HG02623 (cell line): ENCODE measurements around the gene PHKB.
"Not testable (repeated sequence)": the region's sequence is repeated elsewhere in the genome, so short reads cannot be mapped to it uniquely, and the experiment has no call there.

ENCODE experiments used
- ATAC-seq: cut with Tn5 transposase; IDR thresholded peaks from one replicate; pipeline ENCODE4 v1.9.1; 2021; ENCODE audit warnings: moderate library complexity; ENCODE audit not compliant: unreplicated experiment

Gene PHKB

GRCh38 chr16:47460711-47461597 is at the start of gene PHKB, which contains the start of gene ITFG1:
Gene PHKB, plus strand, starts transcription at chr16:47461331. Its CDS starts 20 bp downstream, at chr16:47461351.
Gene ITFG1, minus strand, starts transcription at chr16:47461063. Its CDS starts 18 bp downstream, at chr16:47461045.
- peak; percentile 75 for ATAC-seq

GRCh38 chr16:47413041-47413440 is 48.1 kb upstream of the PHKB start:
- no peak for ATAC-seq

- ATAC-seq, result no peak
Observed at GRCh38 chr16:47416869-47417268, 44.3 kb upstream of the PHKB start.

GRCh38 chr16:47424846-47425245 is 36.3 kb upstream of the PHKB start:
- ATAC-seq, result no peak

DNA sequence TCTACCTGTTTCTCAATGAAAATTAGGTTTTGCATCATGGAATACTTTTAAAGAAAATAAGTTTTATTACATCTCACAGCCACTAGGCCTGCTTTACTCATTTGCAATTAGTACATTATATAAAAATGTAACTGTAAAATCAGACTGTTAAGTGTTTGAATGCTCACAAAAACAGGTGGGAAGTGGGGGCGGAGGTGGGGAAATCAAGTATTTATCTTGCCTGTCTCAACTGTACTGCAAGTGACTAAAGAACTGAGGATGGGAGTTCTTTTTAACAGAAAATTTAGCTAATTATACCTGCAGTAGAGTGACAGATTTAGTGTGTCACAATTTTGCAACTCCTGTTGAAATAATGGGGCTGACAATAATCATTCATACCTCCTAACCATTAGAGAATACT is 34.3 kb upstream of the PHKB start:
- no peak for ATAC-seq

DNA sequence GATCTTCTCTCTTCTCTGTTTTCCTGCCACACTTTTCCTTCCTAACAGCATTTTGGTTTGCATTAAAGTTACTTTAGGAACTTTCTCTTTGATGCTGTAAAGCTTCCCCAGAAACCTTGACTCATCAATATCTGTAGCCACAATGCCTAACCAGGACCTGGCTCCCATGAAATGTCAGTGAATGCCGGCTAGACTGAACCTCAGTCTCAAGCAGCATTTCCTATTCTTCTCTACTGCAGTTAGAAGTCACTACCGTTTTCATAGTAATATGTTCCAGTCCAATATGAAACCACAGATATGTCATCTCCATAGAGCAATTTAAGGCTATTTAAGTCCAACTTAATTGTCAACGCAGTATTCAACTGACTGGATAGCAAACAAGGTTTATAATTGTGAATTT is 29.2 kb upstream of the PHKB start:
- ATAC-seq, result no peak

DNA sequence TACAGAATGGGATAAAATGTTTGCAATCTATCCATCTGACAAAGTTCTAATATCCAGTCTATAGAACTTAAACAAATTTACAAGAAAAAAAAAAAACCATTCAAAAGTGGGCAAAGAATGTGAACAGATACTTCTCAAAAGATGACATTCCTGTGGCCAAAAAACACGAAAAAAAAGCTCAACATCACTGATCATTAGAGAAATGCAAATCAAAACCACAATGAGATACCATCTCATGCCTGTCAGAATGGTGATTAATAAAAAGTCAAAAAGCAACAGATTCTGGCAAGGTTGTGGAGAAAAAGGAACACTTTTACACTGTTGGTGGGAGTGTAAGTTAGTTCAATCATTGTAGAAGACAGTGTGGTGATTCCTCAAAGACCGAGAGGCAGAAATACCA is 26.9 kb upstream of the PHKB start:
- not testable (repeated sequence) for ATAC-seq

GRCh38 chr16:47440066-47440465 is 21.1 kb upstream of the PHKB start:
- not testable (repeated sequence) for ATAC-seq

- not testable (repeated sequence) for ATAC-seq
Observed at GRCh38 chr16:47442884-47443283, 18.2 kb upstream of the PHKB start.

GRCh38 chr16:47446431-47446830 is 14.7 kb upstream of the PHKB start:
- ATAC-seq, result no peak

- ATAC-seq, result no peak
Observed at GRCh38 chr16:47448830-47449575, 12.1 kb upstream of the PHKB start.

GRCh38 chr16:47449788-47450187 is 11.3 kb upstream of the PHKB start:
- ATAC-seq, result no peak

GRCh38 chr16:47458331-47458730 is 2.8 kb upstream of the PHKB start:
- no peak for ATAC-seq

DNA sequence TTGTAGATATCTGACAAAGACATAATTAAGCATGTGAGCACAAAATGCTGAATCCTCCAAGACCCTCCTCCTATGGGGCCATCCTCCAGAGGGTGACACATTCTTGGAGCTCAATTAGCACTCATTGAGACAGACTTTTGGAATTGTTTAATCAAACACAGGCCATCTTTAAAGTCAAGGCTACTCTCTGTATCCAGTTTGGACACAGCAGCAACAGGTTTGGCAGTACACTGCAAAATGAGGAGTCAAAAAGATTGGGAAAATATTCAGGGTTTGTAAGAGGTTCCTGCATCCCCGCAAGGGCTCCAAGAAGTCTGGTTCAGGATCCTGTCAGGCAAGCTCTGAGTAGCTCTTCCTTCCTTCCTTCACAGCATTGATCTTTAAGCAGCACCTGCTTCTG is 1.5 kb upstream of the PHKB start:
- ATAC-seq, result no peak

GRCh38 chr16:47460359-47460710 is 796 bp upstream of the PHKB start:
- no peak for ATAC-seq

GRCh38 chr16:47461598-47462266 is 601 bp downstream of the PHKB start:
- no peak for ATAC-seq

GRCh38 chr16:47463771-47464624 is 2.9 kb downstream of the PHKB start:
- no peak for ATAC-seq

GRCh38 chr16:47465919-47466630 is 4.9 kb downstream of the PHKB start:
- ATAC-seq, result no peak

GRCh38 chr16:47467501-47467900 is 6.4 kb downstream of the PHKB start:
- no peak for ATAC-seq
